GM12864 (cell line): ENCODE measurements around the gene YJU2.
"Not testable (repeated sequence)": the region's sequence is repeated elsewhere in the genome, so short reads cannot be mapped to it uniquely, and the experiment has no call there.

Experiments used
- DNase-seq: peaks from one replicate; pipeline ENCODE4 v3.0.0-alpha.2; 2011; ENCODE audit warnings: low read depth
- H3K4me3 ChIP-seq: 2 replicates; pipeline ENCODE4 v1.5.1; 2011; ENCODE audit warnings: mild to moderate bottlenecking, low read depth, low read length, control low read depth
- CTCF ChIP-seq: IDR thresholded peaks from 2 replicates; pipeline ENCODE4 v1.5.1; 2011; ENCODE audit warnings: low read depth, mild to moderate bottlenecking, moderate library complexity, low read length, control low read depth, inconsistent platforms; ENCODE audit errors: missing control alignments

The YJU2 gene

DNA sequence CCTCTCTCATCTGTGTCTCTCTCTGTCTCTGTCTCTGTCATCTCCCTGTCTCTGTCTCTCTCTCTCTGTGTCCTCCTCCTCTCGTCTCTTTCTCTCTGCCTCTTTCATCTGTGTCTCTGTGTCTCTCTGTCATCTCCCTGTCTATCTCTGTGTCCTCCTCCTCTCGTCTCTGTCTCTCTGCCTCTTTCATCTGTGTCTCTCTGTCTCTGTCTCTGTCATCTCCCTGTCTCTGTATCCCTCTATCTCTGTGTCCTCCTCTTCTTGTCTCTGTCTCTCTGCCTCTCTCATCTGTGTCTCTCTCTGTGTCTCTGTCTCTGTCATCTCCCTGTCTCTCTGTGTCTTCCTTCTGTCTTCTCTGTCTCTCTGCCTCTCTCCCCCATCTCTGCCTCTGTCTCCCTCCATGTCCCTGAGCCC, 18.1 kb upstream of the YJU2 start:
- peak overlapping the region; percentile 83 for H3K4me3 ChIP-seq
- no peak for DNase-seq
- no peak for TF ChIP-seq CTCF

DNA sequence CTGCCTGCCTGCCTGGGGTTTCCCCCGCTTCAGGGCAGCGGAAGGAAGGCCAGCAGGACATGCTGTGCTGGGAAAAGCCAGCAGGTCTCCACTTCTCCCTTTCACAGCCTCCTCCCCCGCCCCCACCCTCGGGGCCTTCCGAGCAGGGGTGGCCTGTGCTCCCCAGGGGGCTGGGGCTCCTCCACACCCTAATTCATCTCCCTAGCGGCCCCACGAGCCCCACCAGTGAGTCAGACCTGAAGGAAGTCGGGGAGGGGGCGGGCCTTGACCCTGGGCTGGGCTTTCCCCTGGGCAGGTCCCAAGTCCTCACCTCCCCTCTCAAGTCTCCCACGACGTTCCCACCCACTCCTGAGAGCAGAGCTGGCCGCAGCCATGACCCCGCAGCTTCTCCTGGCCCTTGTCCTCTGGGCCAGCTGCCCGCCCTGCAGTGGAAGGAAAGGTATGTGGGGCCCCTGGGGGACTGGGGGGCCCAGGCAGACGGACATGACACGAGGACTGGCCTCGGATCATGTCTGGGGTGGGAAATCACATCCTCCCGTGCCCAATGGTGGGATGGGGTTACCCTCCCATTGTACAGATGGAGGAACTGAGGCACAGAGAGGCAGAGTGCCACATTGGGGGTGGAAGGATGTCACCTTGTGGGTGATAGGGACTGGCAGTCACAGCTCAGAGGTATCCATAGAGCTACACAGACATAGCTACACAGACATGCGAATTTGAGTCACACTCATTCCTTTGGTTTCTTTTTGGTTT, 17.5 kb upstream of the YJU2 start, which contains the start of gene EBI3:
Gene EBI3, plus strand, starts transcription at position 345 of the 753 bp plus-strand sequence. Its CDS starts 28 bp downstream, at position 373.
- no peak for TF ChIP-seq CTCF
- H3K4me3 ChIP-seq, result peak within 1 kb of the TSS; percentile 83
- DNase-seq, result peak; percentile 65

DNA sequence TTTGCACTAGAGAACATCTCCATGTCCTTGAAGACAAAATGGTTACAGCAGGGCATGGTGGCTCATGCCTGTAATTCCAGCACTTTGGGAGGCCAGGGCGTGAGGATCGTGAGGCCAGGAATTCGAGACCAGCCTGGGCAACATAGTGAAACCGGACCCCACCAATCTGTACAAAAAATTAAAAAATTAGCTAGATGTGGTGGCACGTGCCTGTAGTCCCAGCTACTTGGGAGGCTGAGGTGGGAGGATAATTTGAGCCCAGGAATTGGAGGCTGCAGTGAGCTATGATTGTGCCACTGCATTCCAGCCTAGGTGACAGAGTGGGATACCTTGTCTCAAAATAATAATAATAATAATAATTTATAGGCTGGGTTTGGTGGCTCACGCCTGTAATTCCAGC, 16.6 kb upstream of the YJU2 start:
- H3K4me3 ChIP-seq, result peak overlapping the region; percentile 83

DNA sequence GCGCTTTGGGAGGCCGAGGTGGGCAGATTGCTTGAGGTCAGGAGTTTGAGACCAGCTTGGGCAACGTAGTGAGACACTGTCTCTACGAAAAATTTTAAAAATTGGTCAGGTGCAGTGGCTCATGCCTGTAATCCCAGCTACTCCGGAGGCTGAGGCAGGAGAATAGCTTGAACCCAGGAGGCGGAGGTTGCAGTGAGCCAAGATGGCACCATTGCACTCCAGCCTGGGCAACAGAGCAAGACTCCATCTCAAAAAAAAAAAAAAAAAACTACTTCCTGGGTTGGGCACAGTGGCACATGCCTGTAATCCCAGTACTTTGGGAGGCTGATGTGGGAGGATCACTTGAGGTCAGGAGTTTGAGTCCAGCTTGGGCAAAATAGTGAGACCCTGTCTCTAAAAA, 15.4 kb upstream of the YJU2 start:
- not testable (repeated sequence) for DNase-seq
- peak overlapping the region; percentile 83; the same call in 1 of the 2 replicates for H3K4me3 ChIP-seq

More for the DNA sequence above, 16.6 kb upstream of the YJU2 start:
- DNase-seq, result not testable (repeated sequence)

- not testable (repeated sequence) for H3K4me3 ChIP-seq, DNase-seq
Measured at GRCh38 chr19:4232139-4232538, 14.7 kb upstream of the YJU2 start.

GRCh38 chr19:4232614-4233281, 14.1 kb upstream of the YJU2 start:
- H3K4me3 ChIP-seq, result peak overlapping the region; percentile 12
- TF ChIP-seq CTCF, result no peak
- DNase-seq, result no peak

GRCh38 chr19:4233282-4233853, 13.5 kb upstream of the YJU2 start:
- H3K4me3 ChIP-seq, result no peak overlapping the region
- DNase-seq, result no peak
- TF ChIP-seq CTCF, result peak; percentile 99

GRCh38 chr19:4234142-4234861, 12.6 kb upstream of the YJU2 start:
- no peak for TF ChIP-seq CTCF
- no peak for DNase-seq
- no peak overlapping the region for H3K4me3 ChIP-seq
